ENCODE measurements around the gene OLFM2. TPM values are rescaled to one million over a fixed set of nuclear protein-coding genes. Genes with fewer than 3 reads are reported as not detected.

Gene OLFM2
- total and polyA plus RNA-seq, 2 experiments from 2014 or later, result 58.1 to 117 TPM

DNA sequence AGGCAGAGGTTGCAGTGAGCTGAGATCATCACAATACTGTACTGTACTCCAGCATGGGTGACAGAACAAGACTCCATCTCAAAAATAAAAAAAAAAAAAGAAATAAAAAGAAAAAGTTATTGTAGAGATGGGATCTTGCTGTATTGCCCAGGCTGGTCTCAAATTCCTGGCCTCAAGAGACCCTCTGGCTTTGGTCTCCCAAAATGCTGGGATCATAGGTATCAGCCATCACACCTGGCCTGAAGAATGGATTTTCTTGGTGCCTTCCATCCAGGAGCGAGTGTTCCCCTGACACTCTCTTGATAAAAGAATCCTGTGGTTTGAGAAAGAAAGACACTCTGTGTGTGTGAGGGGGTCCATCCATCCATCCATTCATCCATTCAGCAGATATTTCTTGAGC is 4.7 kb downstream of the OLFM2 start:
- no peaks in the 10 kb centered on the region for H3K9me3 Mint-ChIP-seq

DNA sequence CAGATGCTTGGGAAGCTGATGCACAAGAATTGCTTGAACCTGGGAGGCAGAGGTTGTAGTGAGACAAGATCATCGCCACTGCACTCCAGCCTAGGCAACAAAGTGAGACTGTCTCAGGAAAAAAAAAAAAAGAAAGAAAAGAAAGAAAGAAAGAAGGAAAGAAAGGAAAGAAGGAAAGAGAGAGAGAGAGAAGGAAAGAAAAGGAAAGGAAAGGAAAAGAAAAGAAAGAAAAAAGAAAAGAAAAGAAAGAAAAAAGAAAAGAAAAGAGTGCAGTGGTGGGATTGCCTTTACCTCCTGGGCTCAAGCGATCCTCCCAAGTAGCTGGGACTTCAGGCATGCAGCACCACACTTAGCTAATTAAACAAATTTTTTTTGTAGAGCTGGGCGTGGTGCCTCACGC is 12.9 kb downstream of the OLFM2 start:
- Mint-ChIP-seq H3K4me1 (peaks cover 4% of the 10 kb centered on the region), H3K9me3 (peaks cover 3% of the 10 kb centered on the region; the same call in 1 of the 3 replicates), H3K36me3 (ENCODE audit: low read depth) (peaks cover 43% of the 10 kb centered on the region), H3K27me3 (ENCODE audit: insufficient read depth, low read depth, poor library complexity) (peaks cover 6% of the 10 kb centered on the region), H3K4me3 (no peak overlapping the region), H3K27ac (no peak overlapping the region)
- Histone ChIP-seq H3K27me3 (ENCODE audit: insufficient read depth) (no peaks in the 10 kb centered on the region), H3K36me3 (ENCODE audit: insufficient read depth) (no peaks in the 10 kb centered on the region), H3K4me2 (no peak overlapping the region), H3K27ac (ENCODE audit: low read depth) (no peak overlapping the region), H4K20me1 (replicated peaks; ENCODE audit: insufficient read depth) (peaks cover 28% of the 10 kb centered on the region), H3K4me1 (ENCODE audit: insufficient read depth) (no peaks in the 10 kb centered on the region), H2AFZ (no peak overlapping the region), H3F3A (replicated peaks; ENCODE audit: low read depth) (no peaks in the 10 kb centered on the region), H3K79me2 (replicated peaks; ENCODE audit: insufficient read depth) (peaks cover 75% of the 10 kb centered on the region), H3K4me3 (no peak overlapping the region), H3K9me2 (ENCODE audit: insufficient read depth) (no peaks in the 10 kb centered on the region)
- DNase-seq (ENCODE audit: low spot score) (no peak), ATAC-seq (no peak)
- TF ChIP-seq ZNF331 (CRISPR knock-in tag; IDR thresholded peaks at IDR 0.05; ENCODE audit: low read depth), result no peak
- TF ChIP-seq EZH2phosphoT487 (IDR thresholded peaks at IDR 0.05; ENCODE audit: unreplicated experiment), result no peak
- TF ChIP-seq, protein P1, sequence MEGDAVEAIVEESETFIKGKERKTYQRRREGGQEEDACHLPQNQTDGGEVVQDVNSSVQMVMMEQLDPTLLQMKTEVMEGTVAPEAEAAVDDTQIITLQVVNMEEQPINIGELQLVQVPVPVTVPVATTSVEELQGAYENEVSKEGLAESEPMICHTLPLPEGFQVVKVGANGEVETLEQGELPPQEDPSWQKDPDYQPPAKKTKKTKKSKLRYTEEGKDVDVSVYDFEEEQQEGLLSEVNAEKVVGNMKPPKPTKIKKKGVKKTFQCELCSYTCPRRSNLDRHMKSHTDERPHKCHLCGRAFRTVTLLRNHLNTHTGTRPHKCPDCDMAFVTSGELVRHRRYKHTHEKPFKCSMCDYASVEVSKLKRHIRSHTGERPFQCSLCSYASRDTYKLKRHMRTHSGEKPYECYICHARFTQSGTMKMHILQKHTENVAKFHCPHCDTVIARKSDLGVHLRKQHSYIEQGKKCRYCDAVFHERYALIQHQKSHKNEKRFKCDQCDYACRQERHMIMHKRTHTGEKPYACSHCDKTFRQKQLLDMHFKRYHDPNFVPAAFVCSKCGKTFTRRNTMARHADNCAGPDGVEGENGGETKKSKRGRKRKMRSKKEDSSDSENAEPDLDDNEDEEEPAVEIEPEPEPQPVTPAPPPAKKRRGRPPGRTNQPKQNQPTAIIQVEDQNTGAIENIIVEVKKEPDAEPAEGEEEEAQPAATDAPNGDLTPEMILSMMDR (conservative IDR thresholded peaks at IDR 0.05; ENCODE audit: low read depth in 2 of 2), result no peak
- no peak for TF ChIP-seq EZH2 (IDR thresholded peaks at IDR 0.05; ENCODE audit: low read depth, unreplicated experiment)
- TF ChIP-seq, protein P2, sequence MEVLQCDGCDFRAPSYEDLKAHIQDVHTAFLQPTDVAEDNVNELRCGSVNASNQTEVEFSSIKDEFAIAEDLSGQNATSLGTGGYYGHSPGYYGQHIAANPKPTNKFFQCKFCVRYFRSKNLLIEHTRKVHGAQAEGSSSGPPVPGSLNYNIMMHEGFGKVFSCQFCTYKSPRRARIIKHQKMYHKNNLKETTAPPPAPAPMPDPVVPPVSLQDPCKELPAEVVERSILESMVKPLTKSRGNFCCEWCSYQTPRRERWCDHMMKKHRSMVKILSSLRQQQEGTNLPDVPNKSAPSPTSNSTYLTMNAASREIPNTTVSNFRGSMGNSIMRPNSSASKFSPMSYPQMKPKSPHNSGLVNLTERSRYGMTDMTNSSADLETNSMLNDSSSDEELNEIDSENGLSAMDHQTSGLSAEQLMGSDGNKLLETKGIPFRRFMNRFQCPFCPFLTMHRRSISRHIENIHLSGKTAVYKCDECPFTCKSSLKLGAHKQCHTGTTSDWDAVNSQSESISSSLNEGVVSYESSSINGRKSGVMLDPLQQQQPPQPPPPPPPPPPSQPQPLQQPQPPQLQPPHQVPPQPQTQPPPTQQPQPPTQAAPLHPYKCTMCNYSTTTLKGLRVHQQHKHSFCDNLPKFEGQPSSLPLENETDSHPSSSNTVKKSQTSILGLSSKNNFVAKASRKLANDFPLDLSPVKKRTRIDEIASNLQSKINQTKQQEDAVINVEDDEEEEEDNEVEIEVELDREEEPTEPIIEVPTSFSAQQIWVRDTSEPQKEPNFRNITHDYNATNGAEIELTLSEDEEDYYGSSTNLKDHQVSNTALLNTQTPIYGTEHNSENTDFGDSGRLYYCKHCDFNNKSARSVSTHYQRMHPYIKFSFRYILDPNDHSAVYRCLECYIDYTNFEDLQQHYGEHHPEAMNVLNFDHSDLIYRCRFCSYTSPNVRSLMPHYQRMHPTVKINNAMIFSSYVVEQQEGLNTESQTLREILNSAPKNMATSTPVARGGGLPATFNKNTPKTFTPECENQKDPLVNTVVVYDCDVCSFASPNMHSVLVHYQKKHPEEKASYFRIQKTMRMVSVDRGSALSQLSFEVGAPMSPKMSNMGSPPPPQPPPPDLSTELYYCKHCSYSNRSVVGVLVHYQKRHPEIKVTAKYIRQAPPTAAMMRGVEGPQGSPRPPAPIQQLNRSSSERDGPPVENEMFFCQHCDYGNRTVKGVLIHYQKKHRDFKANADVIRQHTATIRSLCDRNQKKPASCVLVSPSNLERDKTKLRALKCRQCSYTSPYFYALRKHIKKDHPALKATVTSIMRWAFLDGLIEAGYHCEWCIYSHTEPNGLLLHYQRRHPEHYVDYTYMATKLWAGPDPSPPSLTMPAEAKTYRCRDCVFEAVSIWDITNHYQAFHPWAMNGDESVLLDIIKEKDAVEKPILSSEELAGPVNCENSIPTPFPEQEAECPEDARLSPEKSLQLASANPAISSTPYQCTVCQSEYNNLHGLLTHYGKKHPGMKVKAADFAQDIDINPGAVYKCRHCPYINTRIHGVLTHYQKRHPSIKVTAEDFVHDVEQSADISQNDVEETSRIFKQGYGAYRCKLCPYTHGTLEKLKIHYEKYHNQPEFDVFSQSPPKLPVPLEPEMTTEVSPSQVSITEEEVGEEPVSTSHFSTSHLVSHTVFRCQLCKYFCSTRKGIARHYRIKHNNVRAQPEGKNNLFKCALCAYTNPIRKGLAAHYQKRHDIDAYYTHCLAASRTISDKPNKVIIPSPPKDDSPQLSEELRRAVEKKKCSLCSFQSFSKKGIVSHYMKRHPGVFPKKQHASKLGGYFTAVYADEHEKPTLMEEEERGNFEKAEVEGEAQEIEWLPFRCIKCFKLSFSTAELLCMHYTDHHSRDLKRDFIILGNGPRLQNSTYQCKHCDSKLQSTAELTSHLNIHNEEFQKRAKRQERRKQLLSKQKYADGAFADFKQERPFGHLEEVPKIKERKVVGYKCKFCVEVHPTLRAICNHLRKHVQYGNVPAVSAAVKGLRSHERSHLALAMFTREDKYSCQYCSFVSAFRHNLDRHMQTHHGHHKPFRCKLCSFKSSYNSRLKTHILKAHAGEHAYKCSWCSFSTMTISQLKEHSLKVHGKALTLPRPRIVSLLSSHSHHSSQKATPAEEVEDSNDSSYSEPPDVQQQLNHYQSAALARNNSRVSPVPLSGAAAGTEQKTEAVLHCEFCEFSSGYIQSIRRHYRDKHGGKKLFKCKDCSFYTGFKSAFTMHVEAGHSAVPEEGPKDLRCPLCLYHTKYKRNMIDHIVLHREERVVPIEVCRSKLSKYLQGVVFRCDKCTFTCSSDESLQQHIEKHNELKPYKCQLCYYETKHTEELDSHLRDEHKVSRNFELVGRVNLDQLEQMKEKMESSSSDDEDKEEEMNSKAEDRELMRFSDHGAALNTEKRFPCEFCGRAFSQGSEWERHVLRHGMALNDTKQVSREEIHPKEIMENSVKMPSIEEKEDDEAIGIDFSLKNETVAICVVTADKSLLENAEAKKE (CRISPR knock-in tag; IDR thresholded peaks at IDR 0.05), result no peak
- no peak for TF ChIP-seq NANOG (IDR thresholded peaks at IDR 0.05; ENCODE audit: borderline replicate concordance)
- no peak for TF ChIP-seq JUNB (IDR thresholded peaks at IDR 0.05; ENCODE audit: unreplicated experiment)
- no peak for TF ChIP-seq STAT1 (IDR thresholded peaks at IDR 0.05; ENCODE audit: unreplicated experiment)
- TF ChIP-seq, protein P3, sequence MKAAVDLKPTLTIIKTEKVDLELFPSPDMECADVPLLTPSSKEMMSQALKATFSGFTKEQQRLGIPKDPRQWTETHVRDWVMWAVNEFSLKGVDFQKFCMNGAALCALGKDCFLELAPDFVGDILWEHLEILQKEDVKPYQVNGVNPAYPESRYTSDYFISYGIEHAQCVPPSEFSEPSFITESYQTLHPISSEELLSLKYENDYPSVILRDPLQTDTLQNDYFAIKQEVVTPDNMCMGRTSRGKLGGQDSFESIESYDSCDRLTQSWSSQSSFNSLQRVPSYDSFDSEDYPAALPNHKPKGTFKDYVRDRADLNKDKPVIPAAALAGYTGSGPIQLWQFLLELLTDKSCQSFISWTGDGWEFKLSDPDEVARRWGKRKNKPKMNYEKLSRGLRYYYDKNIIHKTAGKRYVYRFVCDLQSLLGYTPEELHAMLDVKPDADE (IDR thresholded peaks at IDR 0.05), result no peak

More for the DNA sequence above, 4.7 kb downstream of the OLFM2 start:
- no peaks in the 10 kb centered on the region for H3K27me3 ChIP-seq (ENCODE audit: insufficient read depth)
- H3K27me3 Mint-ChIP-seq (ENCODE audit: insufficient read depth, low read depth, poor library complexity), result peaks cover 15% of the 10 kb centered on the region
- no peak overlapping the region for H2AFZ ChIP-seq
- peaks cover 56% of the 10 kb centered on the region for H4K20me1 ChIP-seq (replicated peaks; ENCODE audit: insufficient read depth)
- no peak overlapping the region for H3K27ac Mint-ChIP-seq
- peaks cover 9% of the 10 kb centered on the region for H3F3A ChIP-seq (replicated peaks; ENCODE audit: low read depth)
- DNase-seq (ENCODE audit: low spot score), result no peak
- peaks cover 80% of the 10 kb centered on the region for H3K79me2 ChIP-seq (replicated peaks; ENCODE audit: insufficient read depth)
- H3K9me2 ChIP-seq (ENCODE audit: insufficient read depth), result no peaks in the 10 kb centered on the region
- H3K36me3 ChIP-seq (ENCODE audit: insufficient read depth), result no peaks in the 10 kb centered on the region
- no peak overlapping the region for H3K27ac ChIP-seq (ENCODE audit: low read depth)
- H3K4me3 Mint-ChIP-seq, result no peak overlapping the region
- H3K4me1 ChIP-seq (ENCODE audit: insufficient read depth), result peaks cover 10% of the 10 kb centered on the region
- H3K4me3 ChIP-seq, result no peak overlapping the region
- no peak for ATAC-seq
- H3K4me1 Mint-ChIP-seq, result peaks cover 17% of the 10 kb centered on the region
- no peak for TF ChIP-seq ZNF331 (CRISPR knock-in tag; IDR thresholded peaks at IDR 0.05; ENCODE audit: low read depth)
- TF ChIP-seq, protein P3 (IDR thresholded peaks at IDR 0.05), result no peak
- TF ChIP-seq POLR2AphosphoS5 (IDR thresholded peaks at IDR 0.05; ENCODE audit: low read depth), result no peak
- no peak for TF ChIP-seq JUNB (IDR thresholded peaks at IDR 0.05; ENCODE audit: unreplicated experiment)
- no peak for TF ChIP-seq NANOG (IDR thresholded peaks at IDR 0.05; ENCODE audit: borderline replicate concordance)
- no peak for TF ChIP-seq CREB1 (CRISPR knock-in tag; IDR thresholded peaks at IDR 0.05; ENCODE audit: low read depth)
- TF ChIP-seq ZNF114 (CRISPR knock-in tag; IDR thresholded peaks at IDR 0.05), result no peak
- TF ChIP-seq EZH2 (IDR thresholded peaks at IDR 0.05; ENCODE audit: low read depth, unreplicated experiment), result no peak
- H3K4me2 ChIP-seq, result no peak overlapping the region
- peaks cover 26% of the 10 kb centered on the region for H3K36me3 Mint-ChIP-seq (ENCODE audit: low read depth)
